ENCODE measurements around the gene MARK3. TPM values are rescaled to one million over a fixed set of nuclear protein-coding genes. Genes with fewer than 3 reads are reported as not detected.

Gene MARK3
- total RNA-seq, 4 donors from 2014 or later, result 47.3 to 68.2 (median 58.8) TPM

GRCh38 chr14:103436533-103436932, 51.3 kb downstream of the MARK3 start:
- no peak for DNase-seq (ENCODE audit: low spot score in 2 of 2)
- WGBS, 2 donors, result 73 to 81% methylated on average over 5 of the region's 5 CpGs
- TF ChIP-seq CTCF (IDR thresholded peaks at IDR 0.05), result no peak
- TF ChIP-seq POLR2A (IDR thresholded peaks at IDR 0.05), result no peak
- intact Hi-C loops (cut with DNase I; ENCODE audit: low total_unique reads), result no loop called here
- no peak overlapping the region for H3K4me3 ChIP-seq (ENCODE audit: low read depth, poor library complexity, severe bottlenecking)

- H3K4me3 ChIP-seq (ENCODE audit: low read depth, poor library complexity, severe bottlenecking), result no peak overlapping the region
- no peak for DNase-seq (ENCODE audit: low spot score in 2 of 2)
- intact Hi-C loops (cut with DNase I; ENCODE audit: low total_unique reads), result no loop called here
- WGBS, 2 donors, result 94% methylated on average over 6 of the region's 6 CpGs
- TF ChIP-seq CTCF (IDR thresholded peaks at IDR 0.05) (no peak), POLR2A (IDR thresholded peaks at IDR 0.05) (no peak)
Observed at GRCh38 chr14:103442288-103442687, 57.1 kb downstream of the MARK3 start.

GRCh38 chr14:103443111-103443510, 57.9 kb downstream of the MARK3 start:
- no peak overlapping the region for H3K4me3 ChIP-seq (ENCODE audit: low read depth, poor library complexity, severe bottlenecking)
- 85 to 89% methylated on average over 2 of the region's 2 CpGs for WGBS, 2 donors
- no peak for TF ChIP-seq CTCF (IDR thresholded peaks at IDR 0.05)
- TF ChIP-seq POLR2A (IDR thresholded peaks at IDR 0.05), result no peak
- no peak for DNase-seq (ENCODE audit: low spot score in 2 of 2)
- intact Hi-C loops (cut with DNase I; ENCODE audit: low total_unique reads), result no loop called here

GRCh38 chr14:103444837-103445524, 59.8 kb downstream of the MARK3 start:
- WGBS, 2 donors, result 76 to 77% methylated on average over 4 of the region's 4 CpGs
- no peak for DNase-seq (ENCODE audit: low spot score in 2 of 2)
- H3K4me3 ChIP-seq (ENCODE audit: low read depth, poor library complexity, severe bottlenecking), result no peak overlapping the region
- intact Hi-C loops (cut with DNase I; ENCODE audit: low total_unique reads), result no loop called here
- no peak for TF ChIP-seq POLR2A (IDR thresholded peaks at IDR 0.05)
- no peak for TF ChIP-seq CTCF (IDR thresholded peaks at IDR 0.05)

- 84 to 92% methylated on average over 3 of the region's 3 CpGs for WGBS, 2 donors
- no peak overlapping the region for H3K4me3 ChIP-seq (ENCODE audit: low read depth, poor library complexity, severe bottlenecking)
- intact Hi-C loops (cut with DNase I; ENCODE audit: low total_unique reads), result no loop called here
- no peak for DNase-seq (ENCODE audit: low spot score in 2 of 2)
- TF ChIP-seq POLR2A (IDR thresholded peaks at IDR 0.05) (no peak), CTCF (IDR thresholded peaks at IDR 0.05) (no peak)
Observed at GRCh38 chr14:103445806-103446205, 60.6 kb downstream of the MARK3 start.

- TF ChIP-seq CTCF (IDR thresholded peaks at IDR 0.05), result no peak
- no peak for TF ChIP-seq POLR2A (IDR thresholded peaks at IDR 0.05)
- intact Hi-C loops (cut with DNase I; ENCODE audit: low total_unique reads), result no loop called here
- DNase-seq (ENCODE audit: low spot score in 2 of 2), result no peak
- H3K4me3 ChIP-seq (ENCODE audit: low read depth, poor library complexity, severe bottlenecking), result no peak overlapping the region
- WGBS, 2 donors, result 78 to 85% methylated on average over 2 of the region's 2 CpGs
Observed at GRCh38 chr14:103448097-103448496, 62.9 kb downstream of the MARK3 start.

Measured in lower leg skin (tissue), 4 donors.